Subcutaneous adipose tissue (tissue), 4 donors: ENCODE data around the gene FMO5. TPM values are rescaled to one million over a fixed set of nuclear protein-coding genes. Genes with fewer than 3 reads are reported as not detected.

Experiments used
- total RNA-seq, 4 donors: library from RNA; depleted of rRNA; stranded (reverse); fragments of >200 nt; gene quantifications; one replicate each; pipeline ENCODE4 v1.1.0, GENCODE V29; 2016
- TF ChIP-seq, protein P1 (sequence below): fragments of 450-650 bp; IDR thresholded peaks from one replicate; pipeline ENCODE4 v1.5.1; 2016; ENCODE audit warnings: low read depth, mild to moderate bottlenecking, control low read depth, antibody characterized with exemption, moderate library complexity

FMO5 gene
- total RNA-seq, 4 donors from 2014 or later = 4.1 to 10.7 (median 6.4) TPM

DNA sequence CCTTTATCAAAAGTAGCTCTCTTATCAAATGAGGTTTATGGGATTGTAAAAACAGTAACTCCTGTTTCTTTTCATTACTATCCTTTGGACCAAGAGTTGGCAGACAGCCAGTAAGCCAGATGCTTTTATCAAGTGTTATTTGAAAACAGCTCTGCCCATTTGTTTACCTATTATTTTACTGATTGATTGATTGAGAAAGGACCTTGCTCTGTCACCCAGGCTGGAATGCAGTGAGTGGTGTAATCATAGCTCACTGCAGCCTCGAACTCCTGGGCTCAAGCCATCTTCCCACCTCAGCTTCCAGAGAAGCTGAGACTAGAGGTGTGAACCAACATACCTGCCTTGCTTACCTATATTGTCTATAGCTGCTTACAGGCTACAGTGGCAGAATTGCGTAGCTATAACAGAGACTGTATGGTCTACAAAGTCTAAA, 56.5 kb downstream of the FMO5 start:
- TF ChIP-seq, protein P1, sequence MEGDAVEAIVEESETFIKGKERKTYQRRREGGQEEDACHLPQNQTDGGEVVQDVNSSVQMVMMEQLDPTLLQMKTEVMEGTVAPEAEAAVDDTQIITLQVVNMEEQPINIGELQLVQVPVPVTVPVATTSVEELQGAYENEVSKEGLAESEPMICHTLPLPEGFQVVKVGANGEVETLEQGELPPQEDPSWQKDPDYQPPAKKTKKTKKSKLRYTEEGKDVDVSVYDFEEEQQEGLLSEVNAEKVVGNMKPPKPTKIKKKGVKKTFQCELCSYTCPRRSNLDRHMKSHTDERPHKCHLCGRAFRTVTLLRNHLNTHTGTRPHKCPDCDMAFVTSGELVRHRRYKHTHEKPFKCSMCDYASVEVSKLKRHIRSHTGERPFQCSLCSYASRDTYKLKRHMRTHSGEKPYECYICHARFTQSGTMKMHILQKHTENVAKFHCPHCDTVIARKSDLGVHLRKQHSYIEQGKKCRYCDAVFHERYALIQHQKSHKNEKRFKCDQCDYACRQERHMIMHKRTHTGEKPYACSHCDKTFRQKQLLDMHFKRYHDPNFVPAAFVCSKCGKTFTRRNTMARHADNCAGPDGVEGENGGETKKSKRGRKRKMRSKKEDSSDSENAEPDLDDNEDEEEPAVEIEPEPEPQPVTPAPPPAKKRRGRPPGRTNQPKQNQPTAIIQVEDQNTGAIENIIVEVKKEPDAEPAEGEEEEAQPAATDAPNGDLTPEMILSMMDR = no peak

DNA sequence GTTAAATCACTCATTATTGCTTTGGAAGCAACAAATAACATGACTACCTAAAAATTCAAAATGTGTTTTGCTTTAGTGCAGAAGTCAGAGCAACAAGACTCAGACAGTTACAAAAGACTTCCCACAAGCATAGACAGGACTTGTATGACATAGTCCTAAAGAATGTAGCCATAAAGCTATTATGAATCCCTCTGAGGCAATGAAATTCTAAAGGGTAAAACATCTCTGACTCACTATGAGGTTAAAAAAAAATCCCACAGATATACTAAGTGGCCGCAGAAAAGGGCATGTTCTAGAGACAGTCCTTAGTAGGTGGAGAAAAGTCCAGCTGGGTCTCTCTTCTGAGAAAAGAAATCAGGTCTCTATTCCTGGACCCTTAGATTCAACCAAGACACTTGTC, 57.8 kb downstream of the FMO5 start:
- TF ChIP-seq, protein P1 = no peak

DNA sequence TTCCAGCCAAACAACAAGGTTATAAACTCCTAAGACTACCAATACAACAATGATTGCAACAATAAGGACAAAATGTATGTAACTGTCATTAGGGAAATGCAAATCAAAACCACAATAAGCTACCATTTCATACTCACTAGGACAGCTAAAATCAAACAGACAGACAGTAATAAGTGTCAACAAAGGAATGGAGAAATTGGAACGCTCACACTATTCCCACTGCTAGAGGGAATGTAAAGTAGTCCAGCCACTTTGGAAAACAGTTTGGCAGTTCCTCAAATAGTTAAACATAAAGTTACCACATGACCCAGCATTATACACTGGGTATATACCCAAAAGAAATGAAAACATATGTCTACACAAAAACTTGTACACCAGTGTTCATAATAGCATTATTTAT, 62.1 kb downstream of the FMO5 start:
- TF ChIP-seq, protein P1 = no peak

DNA sequence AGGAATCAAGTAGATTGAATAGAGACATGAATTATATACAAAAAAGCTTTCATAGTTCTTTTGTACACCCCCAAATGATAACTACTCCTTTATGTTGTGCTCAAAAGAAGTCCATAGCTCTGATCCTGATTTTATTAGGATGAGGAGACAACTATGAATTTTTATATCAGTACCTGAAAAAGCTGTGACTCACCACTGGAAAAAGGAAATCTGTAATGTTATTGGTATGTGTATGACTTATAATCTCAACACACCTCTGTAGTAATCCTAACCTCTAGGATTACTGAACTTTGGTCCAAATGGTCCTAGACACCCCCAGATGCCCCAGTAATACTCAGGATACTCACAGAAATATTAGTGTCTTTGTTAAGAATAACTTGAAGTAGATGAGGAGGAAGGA, 63.0 kb downstream of the FMO5 start:
- TF ChIP-seq, protein P1 = no peak

DNA sequence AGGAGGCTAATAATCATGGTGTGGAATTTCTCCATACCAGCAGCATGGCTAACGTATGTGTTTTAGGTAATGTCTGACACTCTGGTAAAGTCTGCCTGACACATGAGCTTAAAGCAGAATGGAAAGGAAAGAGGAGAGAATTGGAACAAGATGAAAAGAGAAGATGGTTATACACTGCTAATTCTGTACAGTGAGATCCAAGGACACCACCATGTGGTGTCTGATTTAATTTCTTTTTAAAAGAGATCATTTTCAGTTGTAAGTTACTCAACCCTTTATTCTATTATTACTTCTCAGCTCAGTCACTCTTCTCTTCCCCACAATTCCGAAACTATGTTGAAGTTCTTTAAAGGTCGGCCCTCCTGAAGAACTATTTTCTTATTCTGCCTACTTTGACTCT, 68.5 kb downstream of the FMO5 start:
- TF ChIP-seq, protein P1 = no peak

DNA sequence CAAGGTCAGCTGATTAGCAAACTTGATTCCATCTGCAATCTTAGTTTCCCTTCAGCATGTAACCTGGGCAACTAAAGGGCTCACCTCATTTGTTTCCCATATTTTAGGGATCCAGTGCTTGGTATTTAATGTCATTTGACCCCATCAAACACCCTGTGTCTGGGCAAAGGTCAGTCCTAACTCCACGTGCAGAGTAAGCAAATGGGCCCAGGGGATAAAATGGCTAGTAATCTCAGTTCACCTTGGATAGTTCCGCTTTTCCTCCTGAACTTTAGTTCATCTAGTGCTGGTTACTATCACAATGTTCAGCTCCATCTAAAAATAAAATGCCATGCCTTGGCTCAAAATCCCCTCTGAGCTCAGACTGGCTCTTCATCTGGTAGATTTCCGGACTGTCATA, 72.4 kb downstream of the FMO5 start:
- TF ChIP-seq, protein P1 = no peak

DNA sequence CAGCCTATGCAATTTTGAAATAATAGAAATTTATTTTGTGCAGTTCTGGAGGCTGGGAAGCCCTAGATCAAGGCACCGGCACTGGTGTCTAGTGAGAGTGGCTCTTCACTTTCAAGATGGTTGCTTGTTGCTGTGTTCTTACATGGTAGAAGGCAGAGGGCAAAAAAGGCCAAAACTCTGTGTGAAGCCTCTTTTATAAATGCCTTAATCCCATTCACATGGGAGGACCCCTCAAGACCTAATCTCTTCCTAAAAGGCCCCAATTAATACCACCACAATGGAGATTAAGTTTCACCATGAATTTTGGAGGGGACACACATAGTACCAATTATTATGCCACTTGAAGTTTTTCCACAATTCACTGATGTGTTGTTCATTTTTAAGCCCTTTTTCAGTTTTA, 73.9 kb downstream of the FMO5 start:
- TF ChIP-seq, protein P1 = no peak
